Measurements from ENCODE around the gene CCDC141. TPM values are rescaled to one million over a fixed set of nuclear protein-coding genes. Genes with fewer than 3 reads are reported as not detected.

CCDC141 gene
- total and polyA plus RNA-seq, 4 donors, result 2.1 to 48.1 (median 14.6) TPM

- 61 to 76% methylated on average over 17 of the region's 17 CpGs for WGBS, 2 donors
- H3K9me3 ChIP-seq (ENCODE audit: control insufficient read depth in 4 of 4, insufficient read depth in 3 of 4, low read length in 3 of 4), result no peaks in the 10 kb centered on the region
- no peak for TF ChIP-seq CTCF (IDR thresholded peaks at IDR 0.05; ENCODE audit: control extremely low read depth, extremely low read depth)
- H3K27ac ChIP-seq (ENCODE audit: low read depth in 1 of 2, low read length in 1 of 2), result peak overlapping the region in 1 of 2 donors; percentile 99
- ATAC-seq (ENCODE audit: insufficient read depth, low FRiP score) (peak; percentile 38), DNase-seq (peak; percentile 50 to 81 (median 64))
- no peaks in the 10 kb centered on the region for H3K27me3 ChIP-seq (ENCODE audit: control insufficient read depth in 3 of 3, insufficient read depth in 3 of 3, low read length in 2 of 3)
- no peak overlapping the region for H3K4me3 ChIP-seq
- no peaks in the 10 kb centered on the region for H3K36me3 ChIP-seq (ENCODE audit: control insufficient read depth in 4 of 4, insufficient read depth in 4 of 4, low read length in 4 of 4)
- H3K9ac ChIP-seq (ENCODE audit: insufficient read depth in 1 of 2, low read length in 2 of 2), result no peak overlapping the region
- H3K4me1 ChIP-seq (ENCODE audit: control insufficient read depth in 5 of 5, insufficient read depth in 5 of 5, low read length in 5 of 5), result peaks cover 0 to 27% (median 12%) of the 10 kb centered on the region in 5 donors
These were observed 185.9 kb downstream of the CCDC141 start for GRCh38 chr2:178863856-178864620.

- peak in 1 of 3 donors; percentile 22 for DNase-seq
- no peaks in the 10 kb centered on the region for H3K9me3 ChIP-seq (ENCODE audit: control insufficient read depth in 4 of 4, insufficient read depth in 3 of 4, low read length in 3 of 4)
- H3K9ac ChIP-seq (ENCODE audit: insufficient read depth in 1 of 2, low read length in 2 of 2), result no peak overlapping the region
- no peaks in the 10 kb centered on the region for H3K36me3 ChIP-seq (ENCODE audit: control insufficient read depth in 4 of 4, insufficient read depth in 4 of 4, low read length in 4 of 4)
- no peak for TF ChIP-seq CTCF (IDR thresholded peaks at IDR 0.05; ENCODE audit: control extremely low read depth, extremely low read depth)
- peaks cover 0 to 30% (median 16%) of the 10 kb centered on the region in 5 donors for H3K4me1 ChIP-seq (ENCODE audit: control insufficient read depth in 5 of 5, insufficient read depth in 5 of 5, low read length in 5 of 5)
- ATAC-seq (ENCODE audit: insufficient read depth, low FRiP score), result peak; percentile 39
- no peak overlapping the region for H3K4me3 ChIP-seq
- 71 to 74% methylated on average over 5 of the region's 5 CpGs for WGBS, 2 donors
- peak overlapping the region in 1 of 2 donors; percentile 99 for H3K27ac ChIP-seq (ENCODE audit: low read depth in 1 of 2, low read length in 1 of 2)
- no peaks in the 10 kb centered on the region for H3K27me3 ChIP-seq (ENCODE audit: control insufficient read depth in 3 of 3, insufficient read depth in 3 of 3, low read length in 2 of 3)
These were observed 186.6 kb downstream of the CCDC141 start for GRCh38 chr2:178863130-178863855.

- ATAC-seq (ENCODE audit: insufficient read depth, low FRiP score), result no peak
- TF ChIP-seq CTCF (IDR thresholded peaks at IDR 0.05; ENCODE audit: control extremely low read depth, extremely low read depth), result no peak
- 65 to 84% methylated on average over 3 of the region's 3 CpGs for WGBS, 2 donors
- H3K27me3 ChIP-seq (ENCODE audit: control insufficient read depth in 3 of 3, insufficient read depth in 3 of 3, low read length in 2 of 3), result no peaks in the 10 kb centered on the region
- peak overlapping the region in 1 of 2 donors; percentile 61 for H3K27ac ChIP-seq (ENCODE audit: low read depth in 1 of 2, low read length in 1 of 2)
- DNase-seq, result peak; percentile 58 to 91 (median 85)
- no peaks in the 10 kb centered on the region for H3K36me3 ChIP-seq (ENCODE audit: control insufficient read depth in 4 of 4, insufficient read depth in 4 of 4, low read length in 4 of 4)
- peaks cover 0 to 34% (median 16%) of the 10 kb centered on the region in 5 donors for H3K4me1 ChIP-seq (ENCODE audit: control insufficient read depth in 5 of 5, insufficient read depth in 5 of 5, low read length in 5 of 5)
- no peaks in the 10 kb centered on the region for H3K9me3 ChIP-seq (ENCODE audit: control insufficient read depth in 4 of 4, insufficient read depth in 3 of 4, low read length in 3 of 4)
- H3K4me3 ChIP-seq, result no peak overlapping the region
- H3K9ac ChIP-seq (ENCODE audit: insufficient read depth in 1 of 2, low read length in 2 of 2), result no peak overlapping the region
These were observed 189.4 kb downstream of the CCDC141 start for GRCh38 chr2:178860551-178860950.

Data from lung (tissue), 12 donors.